Choroid plexus epithelial cell (primary cell): ENCODE results near the gene PRPF40A.

Source experiments
- DNase-seq: peaks from one replicate; pipeline ENCODE4 v3.0.0-alpha.2; 2010; ENCODE audit warnings: low read depth
- H3K4me3 ChIP-seq: 2 replicates; pipeline ENCODE4 v1.5.1; 2011; ENCODE audit warnings: low read depth, mild to moderate bottlenecking, control low read depth, low read length, moderate library complexity
- CTCF ChIP-seq: conservative IDR thresholded peaks from 2 replicates; pipeline ENCODE4 v1.5.1; 2011; ENCODE audit warnings: low read depth, mild to moderate bottlenecking, control low read depth, inconsistent platforms, low read length, moderate library complexity

Gene PRPF40A

DNA sequence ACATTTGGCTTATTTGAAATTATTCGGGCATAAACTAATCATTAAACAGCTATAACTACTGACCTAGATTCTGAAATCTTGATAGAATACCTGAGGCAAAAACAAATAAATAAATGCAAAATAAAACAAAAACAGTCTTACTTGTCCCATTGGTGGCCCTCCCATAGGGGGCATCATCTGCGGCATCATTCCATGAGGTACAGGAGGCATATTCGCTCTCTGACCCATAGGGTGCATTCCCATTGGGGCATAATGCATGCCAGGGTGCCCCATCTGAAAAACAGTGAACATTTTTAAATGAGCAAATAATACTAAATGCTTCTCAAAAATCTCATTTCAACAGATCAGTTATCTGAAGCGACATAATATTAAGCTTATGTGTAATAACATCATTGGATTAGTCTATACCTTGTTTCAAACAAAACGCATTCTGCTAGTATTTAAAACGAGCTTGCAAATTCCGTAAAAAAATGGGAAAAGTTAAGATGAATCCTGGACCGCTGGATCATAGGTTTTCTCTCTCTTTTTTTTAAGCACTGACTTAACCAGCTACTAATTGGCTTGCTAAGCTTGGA lies 1.3 kb downstream of the PRPF40A start:
- peak; percentile 27 for DNase-seq

DNA sequence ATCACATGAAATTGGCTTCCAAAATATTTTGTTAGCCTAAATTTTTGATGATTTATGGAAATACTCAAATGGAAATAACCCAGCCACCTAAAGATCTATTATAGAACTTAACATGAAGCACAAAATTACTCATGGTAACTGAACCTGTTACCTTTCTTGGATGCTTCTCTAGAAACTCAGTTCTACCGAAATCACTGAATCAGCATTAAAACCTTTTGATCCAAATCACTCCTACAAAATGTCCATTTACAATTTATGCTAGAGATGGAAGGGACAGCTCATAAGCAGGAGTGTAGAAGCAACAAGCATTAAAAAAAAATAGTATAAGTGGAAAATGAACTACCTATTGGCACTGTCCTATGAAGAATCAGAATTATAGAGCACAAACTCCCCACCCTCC lies 2.1 kb downstream of the PRPF40A start:
- H3K4me3 ChIP-seq, result no peak overlapping the region
- no peak for TF ChIP-seq CTCF

More for the DNA sequence above, 1.3 kb downstream of the PRPF40A start:
- TF ChIP-seq CTCF, result peak; percentile 62
- H3K4me3 ChIP-seq, result peak overlapping the region; percentile 98

GRCh38 chr2:152710713-152711112 lies 6.5 kb downstream of the PRPF40A start:
- no peak for TF ChIP-seq CTCF
- peak; percentile 27 for DNase-seq
- H3K4me3 ChIP-seq, result no peak overlapping the region

More for the DNA sequence above, 2.1 kb downstream of the PRPF40A start:
- DNase-seq, result no peak

DNA sequence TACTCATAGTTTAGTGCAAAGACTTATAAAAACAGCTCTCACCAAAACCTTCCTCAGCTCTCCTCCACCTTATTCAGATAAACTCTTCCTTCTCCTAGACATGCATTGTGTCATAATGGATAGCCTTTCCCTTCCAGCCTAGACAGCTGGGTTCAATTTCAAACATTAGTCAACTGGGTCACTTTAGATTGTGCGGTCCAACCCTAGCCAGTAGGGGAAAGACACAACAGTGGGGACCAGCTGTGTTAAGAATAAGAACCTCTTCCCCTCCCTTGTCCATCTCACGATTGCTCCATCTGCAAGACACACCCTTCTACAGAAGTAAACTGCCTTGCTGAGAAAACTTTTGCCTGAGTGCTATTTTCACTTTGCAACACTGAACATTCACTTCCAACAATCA lies 8.5 kb downstream of the PRPF40A start:
- no peak for DNase-seq
- TF ChIP-seq CTCF, result no peak
- H3K4me3 ChIP-seq, result no peak overlapping the region

- no peak for TF ChIP-seq CTCF
Observed at GRCh38 chr2:152706477-152707021, 10.7 kb downstream of the PRPF40A start.

GRCh38 chr2:152701198-152701597 lies 16.1 kb downstream of the PRPF40A start:
- no peak for TF ChIP-seq CTCF
- H3K4me3 ChIP-seq, result no peak overlapping the region
- no peak for DNase-seq

More at GRCh38 chr2:152706477-152707021, 10.7 kb downstream of the PRPF40A start:
- H3K4me3 ChIP-seq, result no peak overlapping the region
- DNase-seq, result no peak

DNA sequence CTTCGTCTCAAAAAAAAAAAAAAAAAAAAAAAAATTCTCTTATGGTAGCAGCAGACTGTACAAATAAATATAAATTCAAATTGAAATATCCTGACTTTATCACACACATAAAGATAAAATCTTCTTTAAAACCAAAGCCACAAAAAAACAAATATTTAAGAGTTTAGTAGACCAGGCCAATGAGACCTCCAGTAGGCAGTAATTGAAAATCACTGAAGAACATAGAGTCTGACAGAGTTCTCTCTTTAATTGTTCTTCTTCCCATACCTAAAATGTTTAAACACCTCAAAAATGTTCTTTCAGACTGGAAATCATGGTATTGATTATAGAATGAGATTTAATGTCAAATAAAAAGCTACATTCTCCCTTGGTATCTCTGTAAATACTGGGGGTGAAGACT lies 20.8 kb downstream of the PRPF40A start:
- DNase-seq, result no peak
- no peak for TF ChIP-seq CTCF
- no peak overlapping the region for H3K4me3 ChIP-seq
